CD4-positive, alpha-beta T cell treated with Interleukin-1 beta for 1 hour (primary cell): ENCODE measurements around the gene ITGA3.
"Not testable (repeated sequence)": the region's sequence is repeated elsewhere in the genome, so short reads cannot be mapped to it uniquely, and the experiment has no call there.

Experiments used
- DNase-seq, 2 donors: peaks; one replicate each; pipeline ENCODE4 v3.0.0-alpha.2; 2020 to 2022

ITGA3 gene

GRCh38 chr17:50035945-50036344 is 20.0 kb upstream of the ITGA3 start:
- no peak for DNase-seq

GRCh38 chr17:50036455-50037261 is 19.3 kb upstream of the ITGA3 start:
- DNase-seq, result no peak

- no peak for DNase-seq
Observed at GRCh38 chr17:50037321-50038107, 18.4 kb upstream of the ITGA3 start.

- DNase-seq, result no peak
Observed at GRCh38 chr17:50039058-50039457, 16.9 kb upstream of the ITGA3 start.

- not testable (repeated sequence) for DNase-seq
Observed at GRCh38 chr17:50040496-50040895, 15.4 kb upstream of the ITGA3 start.

- no peak for DNase-seq
Observed at GRCh38 chr17:50042211-50042610, 13.7 kb upstream of the ITGA3 start.

- no peak for DNase-seq
Observed at GRCh38 chr17:50043290-50044148, 12.4 kb upstream of the ITGA3 start.

GRCh38 chr17:50044483-50044882 is 11.4 kb upstream of the ITGA3 start:
- no peak for DNase-seq

- DNase-seq, result no peak
Observed at GRCh38 chr17:50045154-50045553, 10.8 kb upstream of the ITGA3 start.

GRCh38 chr17:50046179-50046578 is 9.7 kb upstream of the ITGA3 start:
- DNase-seq, result no peak

- DNase-seq, result no peak
Observed at GRCh38 chr17:50046667-50047066, 9.2 kb upstream of the ITGA3 start.

GRCh38 chr17:50047083-50047482 is 8.8 kb upstream of the ITGA3 start:
- DNase-seq, result no peak

- DNase-seq, result no peak
Observed at GRCh38 chr17:50047488-50048126, 8.3 kb upstream of the ITGA3 start.

GRCh38 chr17:50048146-50048720 is 7.7 kb upstream of the ITGA3 start:
- no peak for DNase-seq

- no peak for DNase-seq
Observed at GRCh38 chr17:50048988-50049387, 6.9 kb upstream of the ITGA3 start.

- no peak for DNase-seq
Observed at GRCh38 chr17:50049636-50050035, 6.3 kb upstream of the ITGA3 start.

- DNase-seq, result no peak
Observed at GRCh38 chr17:50050431-50051032, 5.4 kb upstream of the ITGA3 start.

GRCh38 chr17:50051082-50051576 is 4.8 kb upstream of the ITGA3 start:
- no peak for DNase-seq

- DNase-seq, result no peak
Observed at GRCh38 chr17:50051606-50052005, 4.3 kb upstream of the ITGA3 start.

GRCh38 chr17:50052241-50052796 is 3.6 kb upstream of the ITGA3 start:
- no peak for DNase-seq
